HUES48 (cell line): Measurements from ENCODE around the gene STAU1.

ENCODE experiments used
- H3K27ac ChIP-seq: one replicate; pipeline ENCODE4 v1.7.0; 2013; ENCODE audit warnings: low read depth, low read length, inconsistent platforms
- H3K27me3 ChIP-seq: 2 replicates; pipeline ENCODE4 v1.6.1; 2013; ENCODE audit warnings: mild to moderate bottlenecking, low read length; ENCODE audit not compliant: control insufficient read depth, insufficient read depth
- H3K36me3 ChIP-seq: 2 replicates; pipeline ENCODE4 v1.6.1; 2013; ENCODE audit warnings: low read length; ENCODE audit not compliant: control insufficient read depth, insufficient read depth
- H3K4me1 ChIP-seq: 2 replicates; pipeline ENCODE4 v1.6.1; 2013; ENCODE audit warnings: mild to moderate bottlenecking, low read length; ENCODE audit not compliant: control insufficient read depth, insufficient read depth
- H3K4me3 ChIP-seq: 2 replicates; pipeline ENCODE4 v1.5.1; 2013; ENCODE audit warnings: mild to moderate bottlenecking, low read depth, low read length
- H3K9ac ChIP-seq: 2 replicates; pipeline ENCODE4 v1.6.1; 2013; ENCODE audit warnings: mild to moderate bottlenecking, low read depth, low read length, moderate library complexity
- H3K9me3 ChIP-seq: 2 replicates; pipeline ENCODE4 v1.6.1; 2013; ENCODE audit warnings: low read length; ENCODE audit not compliant: control insufficient read depth, insufficient read depth

Gene STAU1

DNA sequence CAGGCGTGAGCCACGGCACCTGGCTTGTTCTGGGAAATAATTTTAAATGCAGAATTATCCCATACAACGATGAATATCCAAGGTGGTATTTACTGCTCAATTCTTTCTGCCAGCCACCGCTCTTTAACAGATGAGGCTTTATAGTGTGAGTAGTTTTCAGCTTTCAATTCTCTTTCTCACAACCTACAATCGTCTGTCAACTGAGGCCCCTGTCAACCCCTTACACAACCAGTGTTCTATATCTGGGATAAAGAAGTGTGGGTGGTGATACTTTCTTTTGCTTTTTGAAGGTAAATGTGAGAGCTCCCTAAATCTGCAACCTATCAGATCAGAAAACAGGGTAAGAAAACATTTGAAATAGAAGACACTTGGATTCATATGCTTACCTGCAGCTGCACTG, 22.5 kb downstream of the STAU1 start:
- no peaks in the 10 kb centered on the region for H3K9me3 ChIP-seq
- no peak overlapping the region for H3K9ac ChIP-seq
- no peak overlapping the region for H3K27ac ChIP-seq
- 0 out of 2 replicates have a peak, but pooled peaks cover 3% of the 10 kb centered on the region for H3K4me1 ChIP-seq
- H3K4me3 ChIP-seq, result no peak overlapping the region
- H3K27me3 ChIP-seq, result no peaks in the 10 kb centered on the region
- peaks cover 26% of the 10 kb centered on the region for H3K36me3 ChIP-seq

DNA sequence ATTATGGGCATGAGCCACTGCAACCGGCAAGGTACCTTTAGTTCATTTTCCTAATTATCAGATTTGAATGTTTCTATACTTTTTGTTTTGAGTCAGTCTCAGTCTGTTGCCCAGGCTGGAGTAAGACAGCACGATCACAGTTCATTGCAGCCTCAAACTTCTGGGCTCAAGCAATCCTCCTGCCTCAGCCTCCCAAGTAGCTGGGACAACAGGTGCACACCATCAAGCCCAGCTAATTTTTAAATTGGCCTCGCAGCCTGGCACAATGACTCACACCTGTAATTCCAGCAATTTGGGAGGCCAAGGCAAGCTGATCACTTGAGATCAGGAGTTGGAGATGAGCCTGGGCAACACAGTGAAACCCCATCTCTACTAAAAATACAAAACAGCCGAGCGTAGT, 24.4 kb downstream of the STAU1 start:
- Histone ChIP-seq H3K9ac (no peak overlapping the region), H3K27me3 (no peaks in the 10 kb centered on the region), H3K27ac (no peak overlapping the region), H3K4me3 (no peak overlapping the region), H3K9me3 (no peaks in the 10 kb centered on the region), H3K4me1 (0 out of 2 replicates have a peak, but pooled peaks cover 3% of the 10 kb centered on the region), H3K36me3 (peaks cover 37% of the 10 kb centered on the region)

DNA sequence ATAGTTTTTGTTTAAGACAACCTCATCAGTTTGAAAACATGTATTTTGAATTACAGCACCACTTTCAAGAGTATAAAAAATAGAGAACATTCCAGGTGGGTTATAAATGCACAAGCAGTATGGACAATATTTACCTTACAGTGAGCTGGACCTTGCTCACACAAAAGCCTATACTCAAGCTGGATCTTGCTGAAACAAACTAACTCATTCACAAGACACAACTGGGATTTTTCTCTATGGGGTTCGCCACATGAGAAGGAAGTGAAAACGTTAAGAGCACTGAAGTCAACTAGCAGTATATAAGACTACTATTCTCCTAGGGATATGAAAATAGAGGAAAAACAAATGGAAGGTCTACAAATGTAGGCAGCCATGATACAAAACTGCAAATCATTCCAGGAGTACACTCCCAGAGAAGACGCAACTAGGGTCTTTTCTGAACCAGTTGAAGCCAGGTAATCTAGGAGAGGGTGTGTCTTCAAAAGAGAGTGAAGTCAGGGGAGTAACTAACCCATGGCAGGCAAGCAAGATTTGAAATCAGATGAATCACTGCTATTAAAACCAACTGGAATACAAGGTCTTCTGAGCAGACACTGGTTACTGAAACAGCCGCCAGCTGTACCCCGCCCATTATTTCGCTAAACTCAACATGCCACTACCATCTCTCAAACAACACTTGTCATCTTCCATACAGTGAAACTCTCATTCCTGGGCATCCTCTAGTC, 26.5 kb downstream of the STAU1 start:
- Histone ChIP-seq H3K27me3 (no peaks in the 10 kb centered on the region), H3K4me1 (no peaks in the 10 kb centered on the region), H3K27ac (no peak overlapping the region), H3K9me3 (no peaks in the 10 kb centered on the region), H3K4me3 (no peak overlapping the region), H3K9ac (no peak overlapping the region), H3K36me3 (peaks cover 37% of the 10 kb centered on the region)

DNA sequence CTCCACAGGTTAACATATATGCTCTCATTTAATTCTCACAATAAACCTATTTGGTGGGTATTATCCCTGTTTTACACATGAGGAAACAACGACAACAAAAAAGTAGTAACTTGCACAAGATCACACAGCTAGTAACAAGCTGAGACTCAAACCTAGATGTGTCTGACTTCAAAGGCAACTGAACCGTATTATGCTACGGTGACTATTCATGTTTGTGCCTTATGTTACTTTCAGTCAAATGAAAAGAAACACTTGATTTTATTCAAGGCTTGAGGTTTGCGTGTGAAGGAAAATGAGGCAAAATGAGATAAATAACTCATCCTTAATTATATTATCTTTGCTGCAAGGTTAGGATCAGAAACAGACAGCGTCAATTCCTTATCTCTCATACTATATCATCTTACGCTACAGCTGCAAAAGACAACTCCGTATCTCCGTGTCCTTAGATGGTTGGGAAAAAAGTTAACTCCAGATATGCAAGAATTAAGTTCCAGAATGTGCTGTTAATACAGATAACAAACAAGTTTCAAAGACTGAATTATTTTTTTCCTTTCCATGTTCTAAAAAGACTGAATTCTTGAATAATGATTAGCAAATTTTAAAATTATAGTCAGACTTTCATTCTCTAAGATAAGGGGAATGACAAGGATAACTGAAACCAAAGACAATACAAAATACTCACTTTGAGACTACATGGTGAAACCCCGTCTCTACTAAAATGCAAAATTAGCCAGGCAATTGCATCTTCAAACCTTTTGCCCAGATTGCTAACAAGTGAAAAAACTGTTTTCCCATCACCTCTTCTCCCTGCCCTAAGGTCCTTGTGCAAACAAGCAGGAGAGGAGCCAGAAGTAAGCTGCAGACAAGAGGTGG, 27.8 kb downstream of the STAU1 start:
- Histone ChIP-seq H3K9ac (no peak overlapping the region), H3K36me3 (peaks cover 30% of the 10 kb centered on the region), H3K9me3 (no peaks in the 10 kb centered on the region), H3K4me3 (no peak overlapping the region), H3K27me3 (no peaks in the 10 kb centered on the region), H3K27ac (no peak overlapping the region), H3K4me1 (no peaks in the 10 kb centered on the region)

DNA sequence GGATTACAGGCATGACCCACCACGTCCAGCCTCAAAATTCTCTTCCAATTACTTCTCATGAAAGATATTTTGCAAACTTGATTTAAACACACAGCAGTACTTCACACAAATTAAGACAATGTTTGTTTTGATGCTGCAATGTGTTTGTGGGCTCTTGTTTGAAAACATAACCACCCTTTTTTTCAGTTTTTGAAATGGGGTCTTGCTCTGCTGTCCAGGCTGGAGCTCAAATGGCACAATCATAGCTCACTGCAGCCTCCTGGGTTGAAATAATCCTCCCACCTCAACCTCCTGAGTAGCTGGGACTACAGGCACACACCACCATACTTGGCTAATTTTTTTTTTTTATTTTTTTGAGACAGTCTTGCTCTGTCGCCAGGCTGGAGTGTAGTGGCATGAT, 31.0 kb downstream of the STAU1 start:
- Histone ChIP-seq H3K9me3 (no peaks in the 10 kb centered on the region), H3K27ac (no peak overlapping the region), H3K9ac (no peak overlapping the region), H3K4me3 (no peak overlapping the region), H3K4me1 (no peaks in the 10 kb centered on the region), H3K27me3 (no peaks in the 10 kb centered on the region), H3K36me3 (peaks cover 33% of the 10 kb centered on the region)

DNA sequence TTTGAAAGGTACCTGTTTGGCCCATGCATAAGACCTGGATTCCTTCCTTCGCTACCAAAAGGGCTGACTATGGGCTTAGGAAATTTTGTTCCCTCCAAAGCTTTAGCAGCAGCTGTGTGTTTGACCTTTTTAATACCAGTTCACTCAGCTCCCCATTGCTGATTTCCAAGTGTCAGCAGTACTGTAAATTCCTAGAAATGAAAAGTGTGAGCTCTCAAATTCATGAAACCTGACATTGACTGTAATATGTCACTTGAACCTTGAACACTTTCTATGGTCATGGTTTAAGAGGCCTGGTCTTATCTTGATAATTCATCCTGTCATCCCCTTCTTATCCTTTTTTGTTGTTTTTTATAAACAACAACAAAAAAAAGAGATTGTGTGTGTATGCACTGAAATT, 31.7 kb downstream of the STAU1 start:
- no peak overlapping the region for H3K9ac ChIP-seq
- H3K36me3 ChIP-seq, result peaks cover 39% of the 10 kb centered on the region
- H3K9me3 ChIP-seq, result no peaks in the 10 kb centered on the region
- H3K27ac ChIP-seq, result no peak overlapping the region
- H3K4me3 ChIP-seq, result no peak overlapping the region
- H3K4me1 ChIP-seq, result no peaks in the 10 kb centered on the region
- no peaks in the 10 kb centered on the region for H3K27me3 ChIP-seq

DNA sequence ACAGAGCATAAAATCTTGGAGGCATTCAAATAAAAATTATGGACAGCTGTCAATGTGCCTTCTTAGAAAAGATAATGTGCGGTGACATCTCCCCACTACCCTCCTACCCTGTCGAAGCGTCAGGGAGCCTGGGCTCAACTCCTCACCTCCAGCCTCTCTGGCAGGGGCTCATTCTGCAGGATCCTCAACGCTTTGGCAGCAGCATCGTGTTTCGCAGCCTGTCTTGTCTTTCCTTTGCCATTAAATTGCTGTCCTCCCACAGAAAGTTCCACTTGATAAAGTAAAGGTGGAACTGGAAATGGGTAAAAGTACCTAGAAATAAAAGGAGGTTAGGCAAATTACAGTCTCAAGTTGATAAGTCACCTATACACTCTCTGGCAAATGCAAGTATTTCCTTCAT, 36.7 kb downstream of the STAU1 start:
- H3K9me3 ChIP-seq, result no peaks in the 10 kb centered on the region
- peaks cover 66% of the 10 kb centered on the region for H3K36me3 ChIP-seq
- no peaks in the 10 kb centered on the region for H3K27me3 ChIP-seq
- H3K4me1 ChIP-seq, result no peaks in the 10 kb centered on the region
- H3K9ac ChIP-seq, result no peak overlapping the region
- no peak overlapping the region for H3K4me3 ChIP-seq
- H3K27ac ChIP-seq, result no peak overlapping the region

DNA sequence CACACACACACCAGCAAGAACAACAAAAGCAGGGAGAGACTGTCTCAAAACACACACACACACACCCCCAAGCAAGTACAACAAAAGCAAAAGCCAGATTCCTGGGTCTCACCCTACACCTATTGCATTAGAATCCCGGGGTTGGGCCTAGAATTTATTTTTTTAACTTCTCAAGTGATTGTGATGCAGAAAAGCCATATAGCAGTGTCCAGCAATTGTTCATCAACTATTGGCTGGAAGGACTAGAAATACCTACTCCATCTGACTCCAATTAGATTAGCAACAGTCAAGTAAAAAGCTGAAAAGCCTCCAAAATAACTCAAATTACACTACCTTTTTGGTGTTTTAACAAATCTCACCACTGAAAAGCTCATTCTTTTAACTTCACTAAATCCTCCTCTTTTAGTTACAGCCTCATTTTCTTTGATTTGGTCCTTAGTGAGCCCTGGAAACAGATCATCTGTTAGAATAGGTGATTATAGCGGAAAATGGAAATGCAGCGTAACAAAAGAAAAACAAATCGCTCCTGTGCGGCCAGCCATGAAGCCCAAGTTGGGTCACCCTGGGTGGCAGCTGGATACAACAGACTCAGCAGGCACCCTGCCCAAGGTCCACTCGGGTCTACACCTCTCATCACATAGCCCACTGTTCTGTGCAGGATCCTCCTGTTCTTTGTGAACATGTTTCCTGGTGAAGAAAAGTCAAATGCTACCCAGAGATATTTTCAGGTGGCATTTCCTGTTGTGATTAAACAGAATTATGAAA, 38.7 kb downstream of the STAU1 start:
- Histone ChIP-seq H3K27me3 (no peaks in the 10 kb centered on the region), H3K27ac (no peak overlapping the region), H3K36me3 (peaks cover 69% of the 10 kb centered on the region), H3K4me1 (no peaks in the 10 kb centered on the region), H3K4me3 (no peak overlapping the region), H3K9me3 (no peaks in the 10 kb centered on the region), H3K9ac (no peak overlapping the region)

DNA sequence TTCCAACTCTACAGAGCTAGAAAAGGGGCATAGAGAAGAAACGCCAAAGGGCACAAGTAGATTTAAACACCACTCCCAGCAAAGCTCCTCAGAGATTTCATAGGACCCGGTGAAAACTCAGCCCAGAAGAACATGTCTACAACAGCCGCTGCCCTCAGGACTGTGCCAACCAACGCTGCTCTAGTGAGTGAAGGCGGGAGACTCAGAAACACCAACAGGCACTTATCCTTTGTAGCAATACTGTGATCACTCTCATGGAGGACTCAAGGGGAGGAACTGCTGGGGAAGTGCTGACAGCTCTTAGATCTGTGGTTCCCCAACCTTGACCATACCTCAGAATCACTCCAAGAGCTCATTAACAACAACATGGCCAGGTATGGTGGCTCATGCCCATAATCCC, 39.5 kb downstream of the STAU1 start:
- Histone ChIP-seq H3K4me3 (no peak overlapping the region), H3K27me3 (no peaks in the 10 kb centered on the region), H3K9me3 (no peaks in the 10 kb centered on the region), H3K36me3 (peaks cover 74% of the 10 kb centered on the region), H3K27ac (no peak overlapping the region), H3K4me1 (no peaks in the 10 kb centered on the region), H3K9ac (no peak overlapping the region)

DNA sequence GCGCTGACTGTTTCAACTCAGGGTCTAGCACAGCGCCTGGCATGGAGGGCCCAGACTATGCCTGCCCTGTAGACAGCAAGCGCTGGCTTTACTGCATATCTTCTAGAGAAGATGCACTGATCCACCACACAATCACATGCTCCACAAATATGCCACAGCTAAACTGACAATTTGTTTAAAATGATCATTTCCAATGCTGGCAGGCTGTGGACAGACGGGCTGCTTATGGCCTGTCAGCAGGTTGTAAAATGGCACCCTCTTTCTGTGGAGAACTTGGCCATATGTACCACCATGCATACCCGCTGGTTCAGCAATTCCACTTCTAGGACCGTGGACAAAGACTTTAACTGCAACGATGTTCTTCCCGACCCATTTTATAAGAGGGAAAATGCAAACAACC, 40.8 kb downstream of the STAU1 start:
- H3K27ac ChIP-seq, result no peak overlapping the region
- no peak overlapping the region for H3K4me3 ChIP-seq
- no peaks in the 10 kb centered on the region for H3K9me3 ChIP-seq
- H3K27me3 ChIP-seq, result no peaks in the 10 kb centered on the region
- H3K9ac ChIP-seq, result no peak overlapping the region
- H3K4me1 ChIP-seq, result no peaks in the 10 kb centered on the region
- H3K36me3 ChIP-seq, result peaks cover 77% of the 10 kb centered on the region
